Right lobe of liver (tissue), 6 donors: ENCODE data around the gene PIM2. TPM values are rescaled to one million over a fixed set of nuclear protein-coding genes. Genes with fewer than 3 reads are reported as not detected.

Experiments
- ATAC-seq, 4 donors: fragments of 200-7000 bp; cut with Tn5 transposase; one replicate each; pipeline ENCODE4 v1.9.1; 2020; ENCODE audit warnings: mild to moderate bottlenecking in 4 of 4, moderate library complexity in 4 of 4
- DNase-seq, 3 donors: peaks; one replicate each; pipeline ENCODE4 v3.0.0-alpha.2; 2020
- H3K27ac ChIP-seq, 3 donors: fragments of 200-600 bp; one replicate each; pipeline ENCODE4 v1.8.0; 2022
- H3K27me3 ChIP-seq, 2 donors: fragments of 200-600 bp; one replicate each; pipeline ENCODE4 v1.8.0; 2022
- H3K36me3 ChIP-seq, 4 donors: fragments of 200-600 bp; sonication (generic) in 1 of 4; one replicate each; pipeline versions ENCODE4 v1.5.1 to v1.8.0; 2017 to 2022; ENCODE audit warnings: control low read depth in 1 of 4
- H3K4me1 ChIP-seq, 4 donors: fragments of 200-600 bp; sonication (generic) in 1 of 4; one replicate each; pipeline versions ENCODE4 v1.5.1 to v1.8.0; 2017 to 2022; ENCODE audit warnings: control low read depth in 1 of 4
- H3K4me3 ChIP-seq, 3 donors: fragments of 200-600 bp; one replicate each; pipeline ENCODE4 v1.8.0; 2022
- H3K9me3 ChIP-seq, 4 donors: fragments of 200-600 bp; sonication (generic) in 1 of 4; one replicate each; pipeline versions ENCODE4 v1.5.1 to v1.8.0; 2017 to 2022; ENCODE audit warnings: control low read depth in 1 of 4
- POLR2A ChIP-seq: fragments of 450-650 bp; IDR thresholded peaks from one replicate; pipeline ENCODE4 v1.6.1; 2017; ENCODE audit warnings: antibody characterized with exemption, mild to moderate bottlenecking
- WGBS: methylation state at CpG from one replicate; pipeline ENCODE4 v1.1.6; 2018; ENCODE audit warnings: low coverage, low lambda C conversion rate; ENCODE audit not compliant: insufficient coverage; ENCODE audit errors: missing lambda C conversion rate; 5-methylcytosine and 5-hydroxymethylcytosine counted together
- intact Hi-C, 2 donors: fragments of 100-400 bp; cut with DNase I; formaldehyde crosslinking; loops; one replicate each; pipeline versions ENCODE4 v1.11.2 to v1.14.1; 2022
- total RNA-seq, 6 experiments: library from RNA; depleted of rRNA in 2 of 6; stranded (reverse); fragments of >200 nt in 2 of 6; fragmentation: NEBNext Ultra II Directional in 3 of 6; extraction: Animal tissue kit (Norgen Biotek cat#: 25700) in 3 of 6; gene quantifications; one replicate each; pipeline versions ENCODE4 v1.1.0 to v1.2.4, GENCODE V29; 2016 to 2023
- TF ChIP-seq, protein P1 (sequence below), 4 donors: fragments of 200-600 bp in 3 of 4; fragments of 450-650 bp in 1 of 4; IDR thresholded peaks; one replicate each; pipeline versions ENCODE4 v1.5.1 to v1.8.0; 2016 to 2022; ENCODE audit warnings: antibody characterized with exemption in 4 of 4, mild to moderate bottlenecking in 2 of 4
- donor health status: DM: no; HTN: yes; CAD: no.
- donor health status: DM: no; HTN: no; CAD: no.
- donor health status: DM: no; HTN: no; CAD: no.
- donor health status: DM: no; HTN: yes; CAD: no.
- donor health status: DM: no; HTN: yes; CAD: no.

Gene PIM2
- total RNA-seq, 6 experiments from 2014 or later: 1.7 to 8.8 (median 6.8) TPM

DNA sequence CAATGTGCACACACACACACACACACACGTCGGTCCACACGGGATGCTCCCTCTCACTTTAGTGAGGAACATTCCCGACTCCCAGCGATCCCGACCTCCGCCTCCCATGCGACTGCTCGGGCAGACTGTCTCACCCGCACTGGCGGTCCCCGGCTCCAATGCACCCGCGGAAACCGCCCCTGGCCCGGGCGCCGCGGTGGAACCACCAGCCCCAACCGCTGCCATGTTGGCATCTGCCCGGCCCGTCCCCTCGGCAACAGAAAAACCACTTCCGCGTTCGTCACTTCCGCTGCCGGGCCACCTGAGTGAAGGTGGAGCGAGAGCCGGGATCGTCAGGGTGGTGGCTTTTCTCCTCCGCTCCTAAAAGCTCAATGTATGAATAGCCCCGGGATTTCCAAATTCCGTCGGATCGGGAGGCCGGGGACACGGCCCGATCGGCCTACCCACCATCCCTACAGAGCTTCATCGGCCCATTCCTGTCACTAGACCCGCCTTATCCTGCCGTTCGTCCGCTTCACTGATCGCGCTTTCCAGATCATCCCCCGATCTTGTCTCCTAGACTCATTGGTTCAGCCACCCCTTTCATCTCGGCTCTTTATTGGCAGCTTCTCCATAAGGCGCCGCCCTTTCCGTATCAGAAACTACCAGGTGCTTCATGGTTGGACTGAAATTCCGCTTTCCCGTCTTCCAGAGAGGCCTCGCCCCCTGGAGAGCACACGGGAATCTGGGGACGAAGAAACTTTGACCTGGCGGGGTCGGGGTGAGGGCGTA, 7.2 kb downstream of the PIM2 start, which contains the start of gene SLC35A2:
TSS of gene SLC35A2 (minus strand) at position 235 of the 771 bp plus-strand sequence. CDS start at position 225, 10 bp downstream.
- Histone ChIP-seq H3K27me3 (no peaks in the 10 kb centered on the region), H3K27ac (peak within 1 kb of the TSS; percentile 50 to 72 (median 66)), H3K4me3 (peak within 1 kb of the TSS; percentile 59 to 72 (median 72)), H3K36me3 (peaks cover 0 to 3% (median 0%) of the 10 kb centered on the region in 4 donors), H3K4me1 (peaks cover 0 to 5% (median 0%) of the 10 kb centered on the region in 4 donors), H3K9me3 (no peaks in the 10 kb centered on the region)
- intact Hi-C loops: no loop called here
- WGBS: 22% methylated on average over 31 of the region's 60 CpGs
- DNase-seq (peak; percentile 84 to 89 (median 86)), ATAC-seq (peak; percentile 82 to 87 (median 86))
- TF ChIP-seq POLR2A: peak; percentile 59
- TF ChIP-seq, protein P1, sequence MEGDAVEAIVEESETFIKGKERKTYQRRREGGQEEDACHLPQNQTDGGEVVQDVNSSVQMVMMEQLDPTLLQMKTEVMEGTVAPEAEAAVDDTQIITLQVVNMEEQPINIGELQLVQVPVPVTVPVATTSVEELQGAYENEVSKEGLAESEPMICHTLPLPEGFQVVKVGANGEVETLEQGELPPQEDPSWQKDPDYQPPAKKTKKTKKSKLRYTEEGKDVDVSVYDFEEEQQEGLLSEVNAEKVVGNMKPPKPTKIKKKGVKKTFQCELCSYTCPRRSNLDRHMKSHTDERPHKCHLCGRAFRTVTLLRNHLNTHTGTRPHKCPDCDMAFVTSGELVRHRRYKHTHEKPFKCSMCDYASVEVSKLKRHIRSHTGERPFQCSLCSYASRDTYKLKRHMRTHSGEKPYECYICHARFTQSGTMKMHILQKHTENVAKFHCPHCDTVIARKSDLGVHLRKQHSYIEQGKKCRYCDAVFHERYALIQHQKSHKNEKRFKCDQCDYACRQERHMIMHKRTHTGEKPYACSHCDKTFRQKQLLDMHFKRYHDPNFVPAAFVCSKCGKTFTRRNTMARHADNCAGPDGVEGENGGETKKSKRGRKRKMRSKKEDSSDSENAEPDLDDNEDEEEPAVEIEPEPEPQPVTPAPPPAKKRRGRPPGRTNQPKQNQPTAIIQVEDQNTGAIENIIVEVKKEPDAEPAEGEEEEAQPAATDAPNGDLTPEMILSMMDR (IDR thresholded peaks at IDR 0.05): no peak

DNA sequence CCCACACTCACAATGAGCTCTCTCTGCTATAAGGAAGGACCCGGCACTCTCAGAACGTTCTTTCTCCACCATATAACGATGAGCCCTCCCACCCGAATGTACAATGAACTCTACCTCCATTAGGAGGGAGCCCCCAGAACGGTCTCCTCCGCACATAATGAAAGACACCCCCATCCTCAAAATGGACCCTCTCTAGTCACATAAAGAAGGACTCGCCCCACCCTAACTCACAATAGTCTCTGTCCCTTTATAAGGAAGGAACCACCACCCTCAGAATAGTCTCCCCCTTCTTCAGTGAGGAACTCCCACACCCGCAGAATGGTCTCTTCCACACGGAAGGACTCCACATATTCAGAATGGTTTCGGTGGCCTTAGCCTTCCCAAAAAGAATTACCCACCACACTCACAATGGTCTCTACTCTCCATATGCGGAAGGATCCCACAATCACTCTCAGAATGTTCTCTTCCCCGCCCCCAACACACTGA, 7.9 kb downstream of the PIM2 start:
- H3K9me3 ChIP-seq: no peaks in the 10 kb centered on the region
- TF ChIP-seq, protein P1 (IDR thresholded peaks at IDR 0.05): no peak
- no peak for TF ChIP-seq POLR2A
- peaks cover 0 to 5% (median 0%) of the 10 kb centered on the region in 4 donors for H3K4me1 ChIP-seq
- WGBS: 14% methylated on average over 11 of the region's 12 CpGs
- no peak for DNase-seq
- H3K36me3 ChIP-seq: peaks cover 0 to 3% (median 0%) of the 10 kb centered on the region in 4 donors
- peak overlapping the region in 2 of 3 donors; percentile 66 to 72 for H3K27ac ChIP-seq
- no peaks in the 10 kb centered on the region for H3K27me3 ChIP-seq
- peak overlapping the region; percentile 59 to 72 (median 72) for H3K4me3 ChIP-seq
- no peak for ATAC-seq
- intact Hi-C loops: no loop called here

DNA sequence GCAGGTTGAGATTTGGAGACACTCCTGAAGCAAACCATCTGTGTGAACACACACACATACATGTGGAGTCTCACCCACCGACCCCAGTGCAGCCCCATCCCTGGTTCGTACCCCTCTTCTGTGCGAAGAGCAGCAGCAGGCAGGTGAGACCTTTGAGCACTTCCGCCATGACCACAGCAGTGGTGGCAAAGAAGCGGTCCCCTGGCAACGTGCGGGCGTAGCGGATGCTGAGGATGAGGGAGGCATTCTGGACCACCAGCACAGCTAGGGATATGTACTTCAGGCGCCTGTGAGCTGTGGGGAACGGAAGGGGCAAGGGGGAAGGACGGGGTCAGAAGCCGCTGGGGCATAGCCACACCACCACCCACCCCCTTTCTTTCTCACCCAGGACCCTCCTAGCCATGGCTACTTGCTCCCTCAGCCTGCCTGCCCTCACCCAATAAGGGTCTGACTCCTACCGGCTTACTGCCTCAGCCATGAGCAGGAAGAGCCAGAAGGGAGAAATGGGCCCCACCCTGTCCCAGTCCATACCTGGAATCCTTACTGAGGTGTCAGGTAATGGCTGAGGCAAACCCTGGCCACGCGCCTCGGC, 9.0 kb downstream of the PIM2 start:
- TF ChIP-seq, protein P1 (IDR thresholded peaks at IDR 0.05): no peak
- no peak for TF ChIP-seq POLR2A
- DNase-seq (no peak), ATAC-seq (no peak)
- Histone ChIP-seq H3K27ac (no peak overlapping the region), H3K27me3 (no peaks in the 10 kb centered on the region), H3K36me3 (peaks cover 0 to 3% (median 0%) of the 10 kb centered on the region in 4 donors), H3K4me3 (no peak overlapping the region), H3K4me1 (peaks cover 0 to 5% (median 0%) of the 10 kb centered on the region in 4 donors), H3K9me3 (no peaks in the 10 kb centered on the region)
- intact Hi-C loops: loop anchor here in 1 of 2 donors (10.0 kb wide), 1 partner anchor 45 kb away; the partner anchor contains the start of gene OTUD5
- WGBS: 95% methylated on average over 5 of the region's 17 CpGs

DNA sequence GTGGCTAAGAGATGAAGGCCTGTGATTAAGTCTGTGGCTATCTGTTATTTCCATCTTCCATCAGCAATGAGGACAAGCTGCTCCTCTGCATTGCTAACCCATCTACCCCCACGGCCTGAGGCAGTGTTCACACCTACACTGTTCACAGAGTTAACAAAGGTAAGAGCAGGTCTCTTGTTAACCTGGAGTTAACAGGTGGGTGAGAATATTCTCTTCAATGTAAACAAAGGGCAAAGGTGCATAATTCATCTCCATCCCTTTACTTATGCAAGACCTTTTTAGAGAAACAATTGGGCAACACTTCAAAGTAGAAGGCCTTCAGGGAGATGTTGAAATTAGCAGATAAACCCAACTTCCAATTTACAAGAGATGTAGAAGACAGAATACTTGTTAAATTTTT, 10.2 kb downstream of the PIM2 start:
- no peak overlapping the region for H3K4me3 ChIP-seq
- no peak for ATAC-seq
- TF ChIP-seq POLR2A: no peak
- TF ChIP-seq, protein P1 (IDR thresholded peaks at IDR 0.05): no peak
- H3K4me1 ChIP-seq: peaks cover 0 to 5% (median 0%) of the 10 kb centered on the region in 4 donors
- no peak overlapping the region for H3K27ac ChIP-seq
- H3K36me3 ChIP-seq: no peaks in the 10 kb centered on the region
- no peak for DNase-seq
- H3K9me3 ChIP-seq: no peaks in the 10 kb centered on the region
- H3K27me3 ChIP-seq: no peaks in the 10 kb centered on the region
- 17% methylated on average over 1 of the region's 1 CpG for WGBS
- intact Hi-C loops: loop anchor here in 1 of 2 donors (10.0 kb wide), 1 partner anchor 46 kb away; the partner anchor contains the start of gene OTUD5
